Common myeloid progenitor, CD34-positive (primary cell): ENCODE measurements around the gene COG2. TPM values are rescaled to one million over a fixed set of nuclear protein-coding genes. Genes with fewer than 3 reads are reported as not detected.

Source experiments
- CTCF ChIA-PET: fragments of 350-600 bp; sonication (Branson Sonifier 250); formaldehyde crosslinking; loops from one replicate; lab custom pipeline; 2021; ENCODE audit warnings: antibody characterized with exemption; lab: Charles Lee
- POLR2A ChIA-PET: fragments of 350-600 bp; sonication (Branson Sonifier 250); formaldehyde crosslinking; loops from one replicate; lab custom pipeline; 2021; ENCODE audit warnings: antibody characterized with exemption; lab: Charles Lee
- DNase-seq, 3 donors: peaks; one replicate each; pipeline versions ENCODE4 v3.0.0 to v3.0.0-alpha.2; 2013
- H3K27ac ChIP-seq, 2 experiments: 1 replicate in 1 of 2; 2 replicates in 1 of 2; pipeline ENCODE4 v1.7.0; 2013; ENCODE audit warnings: inconsistent platforms in 2 of 2, low read length in 2 of 2, mild to moderate bottlenecking in 2 of 2, low read depth in 1 of 2, moderate library complexity in 1 of 2; ENCODE audit not compliant: severe bottlenecking in 2 of 2, insufficient read depth in 1 of 2, poor library complexity in 1 of 2
- H3K27me3 ChIP-seq, 5 experiments: replicated peaks in 2 of 5; 1 replicate in 3 of 5; 2 replicates in 2 of 5; pipeline versions ENCODE4 v1.6.1 to v1.7.0; 2013; ENCODE audit warnings: low read length in 4 of 5, mild to moderate bottlenecking in 2 of 5, moderate library complexity in 2 of 5, inconsistent platforms in 1 of 5; ENCODE audit not compliant: insufficient read depth in 5 of 5, control insufficient read depth in 4 of 5
- H3K36me3 ChIP-seq, 4 experiments: 1 replicate in 2 of 4; 2 replicates in 2 of 4; pipeline versions ENCODE4 v1.6.1 to v1.7.0; 2013; ENCODE audit warnings: low read length in 3 of 4, control low read depth in 1 of 4, mild to moderate bottlenecking in 1 of 4; ENCODE audit not compliant: control insufficient read depth in 4 of 4, insufficient read depth in 4 of 4
- H3K4me1 ChIP-seq, 4 experiments: 1 replicate in 3 of 4; 2 replicates in 1 of 4; pipeline versions ENCODE4 v1.6.1 to v1.7.1; 2013; ENCODE audit warnings: low read length in 3 of 4, mild to moderate bottlenecking in 3 of 4, control low read depth in 1 of 4, inconsistent platforms in 1 of 4, moderate library complexity in 1 of 4; ENCODE audit not compliant: control insufficient read depth in 4 of 4, insufficient read depth in 4 of 4; ENCODE audit errors: control extremely low read depth in 1 of 4
- H3K4me3 ChIP-seq, 7 experiments: 1 replicate in 4 of 7; 2 replicates in 3 of 7; pipeline versions ENCODE4 v1.5.1 to v1.7.0; 2013; ENCODE audit warnings: mild to moderate bottlenecking in 7 of 7, low read length in 6 of 7, moderate library complexity in 6 of 7, inconsistent platforms in 2 of 7, low read depth in 2 of 7, control low read depth in 1 of 7; ENCODE audit not compliant: insufficient read depth in 4 of 7, control insufficient read depth in 1 of 7; ENCODE audit errors: extremely low read depth in 1 of 7
- H3K9me3 ChIP-seq, 5 experiments: 1 replicate in 4 of 5; 2 replicates in 1 of 5; pipeline versions ENCODE4 v1.6.1 to v1.7.1; 2013; ENCODE audit warnings: low read length in 4 of 5, mild to moderate bottlenecking in 2 of 5, inconsistent platforms in 1 of 5, low read depth in 1 of 5, moderate library complexity in 1 of 5; ENCODE audit not compliant: control insufficient read depth in 4 of 5, insufficient read depth in 2 of 5; ENCODE audit errors: control extremely low read depth in 1 of 5
- WGBS: methylation state at CpG from one replicate; pipeline ENCODE4 v1.1.5; 2013; ENCODE audit not compliant: insufficient coverage; 5-methylcytosine and 5-hydroxymethylcytosine counted together
- polyA plus RNA-seq: library from polyadenylated mRNA; unstranded; fragments of 120-200 nt; gene quantifications from one replicate; pipeline ENCODE4 v1.2.1, GENCODE V29; 2013

The COG2 gene
- 18.7 TPM for polyA plus RNA-seq

GRCh38 chr1:230642263-230642959 lies at the start of gene COG2:
Gene COG2 (plus strand): TSS chr1:230642481. CDS start chr1:230642607, 126 bp downstream.
- 0% methylated on average over 62 of the region's 62 CpGs for WGBS
- peak; percentile 94 to 97 (median 97) for DNase-seq
- H3K27ac ChIP-seq = peak within 1 kb of the TSS; percentile 74 to 84
- H3K27me3 ChIP-seq = peaks cover 5 to 24% (median 11%) of the 10 kb centered on the region in 5 experiments
- H3K36me3 ChIP-seq = peaks cover 0 to 9% (median 3%) of the 10 kb centered on the region in 4 experiments
- peak within 1 kb of the TSS; percentile 66 to 96 (median 89) for H3K4me3 ChIP-seq
- ChIA-PET CTCF (interaction anchor here (0.6 to 1.3 kb wide), 5 partner anchors 9 to 23 kb away, joined by 3 to 4 read pairs (median 3); no protein-coding TSS in a partner anchor), POLR2A (no interaction called here)
- H3K4me1 ChIP-seq = peaks cover 14 to 37% (median 25%) of the 10 kb centered on the region in 4 experiments
- H3K9me3 ChIP-seq = no peaks in the 10 kb centered on the region

- peaks cover 0 to 9% (median 3%) of the 10 kb centered on the region in 5 experiments for H3K9me3 ChIP-seq
- H3K4me3 ChIP-seq = no peak overlapping the region
- peaks cover 2 to 12% (median 5%) of the 10 kb centered on the region in 5 experiments for H3K27me3 ChIP-seq
- no peak for DNase-seq
- H3K27ac ChIP-seq = no peak overlapping the region
- POLR2A ChIA-PET = no interaction called here
- CTCF ChIA-PET = no interaction called here
- H3K36me3 ChIP-seq = no peaks in the 10 kb centered on the region
- no peaks in the 10 kb centered on the region for H3K4me1 ChIP-seq
- 70% methylated on average over 2 of the region's 2 CpGs for WGBS
Observed at GRCh38 chr1:230592848-230593414, 49.4 kb upstream of the COG2 start.

GRCh38 chr1:230594214-230594773 lies 48.0 kb upstream of the COG2 start:
- Histone ChIP-seq H3K9me3 (peaks cover 0 to 9% (median 3%) of the 10 kb centered on the region in 5 experiments), H3K27me3 (peaks cover 0 to 12% (median 5%) of the 10 kb centered on the region in 5 experiments), H3K4me3 (no peak overlapping the region), H3K27ac (no peak overlapping the region), H3K36me3 (no peaks in the 10 kb centered on the region), H3K4me1 (no peaks in the 10 kb centered on the region)
- no peak for DNase-seq
- 89% methylated on average over 1 of the region's 1 CpG for WGBS
- CTCF ChIA-PET = no interaction called here
- POLR2A ChIA-PET = no interaction called here

- Histone ChIP-seq H3K27ac (no peak overlapping the region), H3K27me3 (peaks cover 0 to 12% (median 3%) of the 10 kb centered on the region in 5 experiments), H3K9me3 (peaks cover 0 to 13% (median 3%) of the 10 kb centered on the region in 5 experiments), H3K36me3 (no peaks in the 10 kb centered on the region), H3K4me3 (no peak overlapping the region), H3K4me1 (no peaks in the 10 kb centered on the region)
- WGBS = 93% methylated on average over 2 of the region's 2 CpGs
- ChIA-PET POLR2A (no interaction called here), CTCF (no interaction called here)
- DNase-seq = no peak
Observed at GRCh38 chr1:230595181-230595580, 47.1 kb upstream of the COG2 start.

- Histone ChIP-seq H3K27ac (no peak overlapping the region), H3K9me3 (peaks cover 0 to 13% (median 3%) of the 10 kb centered on the region in 5 experiments), H3K36me3 (no peaks in the 10 kb centered on the region), H3K4me1 (no peaks in the 10 kb centered on the region), H3K27me3 (peaks cover 0 to 12% (median 3%) of the 10 kb centered on the region in 5 experiments), H3K4me3 (no peak overlapping the region)
- no peak for DNase-seq
- CTCF ChIA-PET = no interaction called here
- WGBS = 100% methylated on average over 2 of the region's 2 CpGs
- POLR2A ChIA-PET = no interaction called here
Observed at GRCh38 chr1:230596306-230596705, 46.0 kb upstream of the COG2 start.

- DNase-seq = no peak
- H3K27me3 ChIP-seq = peaks cover 0 to 5% (median 0%) of the 10 kb centered on the region in 5 experiments
- no peaks in the 10 kb centered on the region for H3K36me3 ChIP-seq
- H3K4me3 ChIP-seq = no peak overlapping the region
- ChIA-PET CTCF (interaction anchor here (0.6 kb wide), 1 partner anchor 1253 kb away, joined by 3 read pairs; no protein-coding TSS in a partner anchor), POLR2A (no interaction called here)
- H3K4me1 ChIP-seq = no peaks in the 10 kb centered on the region
- no peak overlapping the region for H3K27ac ChIP-seq
- peaks cover 0 to 7% (median 3%) of the 10 kb centered on the region in 5 experiments for H3K9me3 ChIP-seq
Observed at GRCh38 chr1:230598745-230599144, 43.5 kb upstream of the COG2 start.
